Panc1 (cell line): ENCODE data around the gene MYO1B. TPM values are rescaled to one million over a fixed set of nuclear protein-coding genes. Genes with fewer than 3 reads are reported as not detected.

Source experiments
- ATAC-seq: fragments of 200-7000 bp; cut with Tn5 transposase; 2 replicates; pipeline ENCODE4 v1.9.1; 2020; ENCODE audit warnings: mild to moderate bottlenecking, moderate library complexity
- BruUV-seq: library from RNA; stranded (reverse); fragments of 400-500 nt; replicated peaks from 2 replicates; lab custom pipeline; 2021; lab: Mats Ljungman, UMichigan
- CTCF ChIA-PET: fragments of 300-600 bp; sonication (Branson Sonifier 250); formaldehyde crosslinking; loops from one replicate; lab custom pipeline; 2022; ENCODE audit warnings: antibody characterized with exemption; lab: Charles Lee
- POLR2A ChIA-PET: fragments of 300-600 bp; sonication (Branson Sonifier 250); formaldehyde crosslinking; loops from one replicate; lab custom pipeline; 2022; ENCODE audit warnings: antibody characterized with exemption; lab: Charles Lee
- DNase-seq: peaks from one replicate; pipeline ENCODE4 v3.0.0-alpha.2; 2010; ENCODE audit warnings: low read depth, low spot score
- H3K27ac ChIP-seq: 2 replicates; pipeline ENCODE4 v1.5.1; 2011; ENCODE audit warnings: mild to moderate bottlenecking, low read length, inconsistent platforms
- H3K27me3 ChIP-seq: fragments of 200-500 bp; sonication (Bioruptor generic); 2 replicates; pipeline ENCODE4 v1.6.0; 2014; ENCODE audit warnings: low read length, inconsistent platforms; ENCODE audit not compliant: control insufficient read depth, insufficient read depth
- H3K36me3 ChIP-seq: fragments of 200-500 bp; sonication (Bioruptor generic); 2 replicates; pipeline ENCODE4 v1.5.1; 2014; ENCODE audit warnings: inconsistent platforms, mild to moderate bottlenecking, low read length, moderate library complexity; ENCODE audit not compliant: control insufficient read depth, insufficient read depth
- H3K4me1 ChIP-seq: 2 replicates; pipeline ENCODE4 v1.5.1; 2011; ENCODE audit warnings: inconsistent platforms, mild to moderate bottlenecking, low read length, moderate library complexity; ENCODE audit not compliant: control insufficient read depth, insufficient read depth
- H3K4me3 ChIP-seq, 2 experiments: 2 replicates each; pipeline ENCODE4 v1.5.1; 2011 to 2012; ENCODE audit warnings: low read depth in 2 of 2, low read length in 2 of 2, mild to moderate bottlenecking in 2 of 2, inconsistent platforms in 1 of 2, moderate library complexity in 1 of 2
- H3K9me3 ChIP-seq: fragments of 200-500 bp; sonication (Bioruptor generic); 2 replicates; pipeline ENCODE4 v1.5.1; 2014; ENCODE audit warnings: low read depth, mild to moderate bottlenecking, inconsistent platforms, low read length, moderate library complexity; ENCODE audit not compliant: control insufficient read depth, insufficient read depth
- POLR2AphosphoS5 ChIP-seq: IDR thresholded peaks from 2 replicates; pipeline ENCODE4 v1.6.1; 2012; ENCODE audit warnings: mild to moderate bottlenecking, low read depth, low read length, moderate library complexity
- SIN3A ChIP-seq: IDR thresholded peaks from 2 replicates; pipeline ENCODE4 v1.6.1; 2012; ENCODE audit warnings: low read depth, mild to moderate bottlenecking, low read length, moderate library complexity, borderline replicate concordance; ENCODE audit not compliant: insufficient read depth
- TCF7L2 ChIP-seq: IDR thresholded peaks from 2 replicates; pipeline ENCODE4 v1.6.1; 2011; ENCODE audit warnings: mild to moderate bottlenecking, low read depth, low read length, inconsistent platforms
- in situ Hi-C: cut with HindIII; loops from 2 replicates; pipeline ENCODE4 v1.10.0; 2016; ENCODE audit warnings: low sequenced_read_pairs, low pct_unique_long_range_greater_than_20kb
- intact Hi-C: fragments of 100-400 bp; cut with micrococcal nuclease; formaldehyde crosslinking; loops from one replicate; pipeline ENCODE4 v1.10.0; 2022; ENCODE audit not compliant: unreplicated experiment
- total RNA-seq: library from RNA; stranded (reverse); gene quantifications from one replicate; pipeline ENCODE4 v1.2.1, GENCODE V29; 2021; ENCODE audit not compliant: unreplicated experiment
- TF ChIP-seq, protein P1 (sequence below), 2 experiments: IDR thresholded peaks; 2 replicates each; pipeline ENCODE4 v1.6.1; 2011 to 2012; ENCODE audit warnings: low read depth in 2 of 2, control low read depth in 1 of 2, low read length in 1 of 2, mild to moderate bottlenecking in 1 of 2, moderate library complexity in 1 of 2; ENCODE audit not compliant: insufficient read depth in 1 of 2
- TF ChIP-seq, protein P2 (sequence below): fragments of 450-650 bp; IDR thresholded peaks from 2 replicates; pipeline ENCODE4 v1.5.1; 2017; ENCODE audit warnings: mild to moderate bottlenecking

Gene MYO1B
- total RNA-seq, 1 experiment from 2014 or later: 51.5 TPM

DNA sequence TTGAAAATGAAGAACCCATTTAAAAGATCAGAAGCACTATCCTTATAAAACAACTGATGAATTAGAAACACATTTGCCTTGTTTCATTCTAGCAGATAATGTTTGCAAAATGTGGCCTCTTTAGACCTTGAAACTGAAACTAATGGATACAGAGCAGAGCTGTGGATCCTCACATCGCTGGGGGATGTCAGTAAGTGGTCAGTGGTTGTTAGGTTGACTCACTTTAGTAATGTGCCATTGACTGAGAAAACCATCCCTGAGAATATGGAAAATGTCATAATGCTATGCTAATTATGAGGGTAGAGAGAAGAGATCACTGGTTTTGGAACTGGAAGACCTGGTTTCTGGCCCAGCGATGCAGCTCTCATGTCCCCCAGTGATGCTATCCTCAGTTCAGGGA lies 176.7 kb downstream of the MYO1B start:
- TF ChIP-seq SIN3A (no peak), POLR2AphosphoS5 (no peak), TCF7L2 (no peak)
- TF ChIP-seq, protein P1, sequence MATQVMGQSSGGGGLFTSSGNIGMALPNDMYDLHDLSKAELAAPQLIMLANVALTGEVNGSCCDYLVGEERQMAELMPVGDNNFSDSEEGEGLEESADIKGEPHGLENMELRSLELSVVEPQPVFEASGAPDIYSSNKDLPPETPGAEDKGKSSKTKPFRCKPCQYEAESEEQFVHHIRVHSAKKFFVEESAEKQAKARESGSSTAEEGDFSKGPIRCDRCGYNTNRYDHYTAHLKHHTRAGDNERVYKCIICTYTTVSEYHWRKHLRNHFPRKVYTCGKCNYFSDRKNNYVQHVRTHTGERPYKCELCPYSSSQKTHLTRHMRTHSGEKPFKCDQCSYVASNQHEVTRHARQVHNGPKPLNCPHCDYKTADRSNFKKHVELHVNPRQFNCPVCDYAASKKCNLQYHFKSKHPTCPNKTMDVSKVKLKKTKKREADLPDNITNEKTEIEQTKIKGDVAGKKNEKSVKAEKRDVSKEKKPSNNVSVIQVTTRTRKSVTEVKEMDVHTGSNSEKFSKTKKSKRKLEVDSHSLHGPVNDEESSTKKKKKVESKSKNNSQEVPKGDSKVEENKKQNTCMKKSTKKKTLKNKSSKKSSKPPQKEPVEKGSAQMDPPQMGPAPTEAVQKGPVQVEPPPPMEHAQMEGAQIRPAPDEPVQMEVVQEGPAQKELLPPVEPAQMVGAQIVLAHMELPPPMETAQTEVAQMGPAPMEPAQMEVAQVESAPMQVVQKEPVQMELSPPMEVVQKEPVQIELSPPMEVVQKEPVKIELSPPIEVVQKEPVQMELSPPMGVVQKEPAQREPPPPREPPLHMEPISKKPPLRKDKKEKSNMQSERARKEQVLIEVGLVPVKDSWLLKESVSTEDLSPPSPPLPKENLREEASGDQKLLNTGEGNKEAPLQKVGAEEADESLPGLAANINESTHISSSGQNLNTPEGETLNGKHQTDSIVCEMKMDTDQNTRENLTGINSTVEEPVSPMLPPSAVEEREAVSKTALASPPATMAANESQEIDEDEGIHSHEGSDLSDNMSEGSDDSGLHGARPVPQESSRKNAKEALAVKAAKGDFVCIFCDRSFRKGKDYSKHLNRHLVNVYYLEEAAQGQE (IDR thresholded peaks at IDR 0.05; ENCODE audit: insufficient read depth in 1 of 2, low read depth in 2 of 2, low read length in 1 of 2): no peak
- TF ChIP-seq, protein P2, sequence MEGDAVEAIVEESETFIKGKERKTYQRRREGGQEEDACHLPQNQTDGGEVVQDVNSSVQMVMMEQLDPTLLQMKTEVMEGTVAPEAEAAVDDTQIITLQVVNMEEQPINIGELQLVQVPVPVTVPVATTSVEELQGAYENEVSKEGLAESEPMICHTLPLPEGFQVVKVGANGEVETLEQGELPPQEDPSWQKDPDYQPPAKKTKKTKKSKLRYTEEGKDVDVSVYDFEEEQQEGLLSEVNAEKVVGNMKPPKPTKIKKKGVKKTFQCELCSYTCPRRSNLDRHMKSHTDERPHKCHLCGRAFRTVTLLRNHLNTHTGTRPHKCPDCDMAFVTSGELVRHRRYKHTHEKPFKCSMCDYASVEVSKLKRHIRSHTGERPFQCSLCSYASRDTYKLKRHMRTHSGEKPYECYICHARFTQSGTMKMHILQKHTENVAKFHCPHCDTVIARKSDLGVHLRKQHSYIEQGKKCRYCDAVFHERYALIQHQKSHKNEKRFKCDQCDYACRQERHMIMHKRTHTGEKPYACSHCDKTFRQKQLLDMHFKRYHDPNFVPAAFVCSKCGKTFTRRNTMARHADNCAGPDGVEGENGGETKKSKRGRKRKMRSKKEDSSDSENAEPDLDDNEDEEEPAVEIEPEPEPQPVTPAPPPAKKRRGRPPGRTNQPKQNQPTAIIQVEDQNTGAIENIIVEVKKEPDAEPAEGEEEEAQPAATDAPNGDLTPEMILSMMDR: no peak
- no peak overlapping the region for H3K27ac ChIP-seq

GRCh38 chr2:191427031-191427430 lies 181.8 kb downstream of the MYO1B start:
- ATAC-seq (no peak), DNase-seq (no peak)
- CTCF ChIA-PET: no interaction called here
- in situ Hi-C loops (no loop called here), intact Hi-C loops (no loop called here)
- BruUV-seq: no TSS peak
- TF ChIP-seq TCF7L2 (no peak), POLR2AphosphoS5 (no peak), SIN3A (no peak)
- TF ChIP-seq, protein P1 (IDR thresholded peaks at IDR 0.05; ENCODE audit: insufficient read depth in 1 of 2, low read depth in 2 of 2, low read length in 1 of 2): no peak
- TF ChIP-seq, protein P2: no peak
- no peak overlapping the region for H3K27ac ChIP-seq
- H3K27me3 ChIP-seq: no peaks in the 10 kb centered on the region
- H3K4me3 ChIP-seq: no peak overlapping the region
- no peaks in the 10 kb centered on the region for H3K36me3 ChIP-seq
- POLR2A ChIA-PET: no interaction called here
- H3K9me3 ChIP-seq: no peaks in the 10 kb centered on the region
- H3K4me1 ChIP-seq: no peaks in the 10 kb centered on the region

More for the DNA sequence above, 176.7 kb downstream of the MYO1B start:
- Histone ChIP-seq H3K36me3 (no peaks in the 10 kb centered on the region), H3K4me1 (no peaks in the 10 kb centered on the region), H3K27me3 (no peaks in the 10 kb centered on the region), H3K9me3 (no peaks in the 10 kb centered on the region), H3K4me3 (no peak overlapping the region)
- intact Hi-C loops (no loop called here), in situ Hi-C loops (no loop called here)
- no peak for ATAC-seq
- ChIA-PET POLR2A (no interaction called here), CTCF (no interaction called here)
- no TSS peak for BruUV-seq
- no peak for DNase-seq
